HUES48 (cell line): Measurements from ENCODE around the gene SCGB1C2.

Experiments
- H3K27ac ChIP-seq: one replicate; pipeline ENCODE4 v1.7.0; 2013; ENCODE audit warnings: low read depth, low read length, inconsistent platforms
- H3K27me3 ChIP-seq: 2 replicates; pipeline ENCODE4 v1.6.1; 2013; ENCODE audit warnings: mild to moderate bottlenecking, low read length; ENCODE audit not compliant: control insufficient read depth, insufficient read depth
- H3K36me3 ChIP-seq: 2 replicates; pipeline ENCODE4 v1.6.1; 2013; ENCODE audit warnings: low read length; ENCODE audit not compliant: control insufficient read depth, insufficient read depth
- H3K4me1 ChIP-seq: 2 replicates; pipeline ENCODE4 v1.6.1; 2013; ENCODE audit warnings: mild to moderate bottlenecking, low read length; ENCODE audit not compliant: control insufficient read depth, insufficient read depth
- H3K4me3 ChIP-seq: 2 replicates; pipeline ENCODE4 v1.5.1; 2013; ENCODE audit warnings: mild to moderate bottlenecking, low read depth, low read length
- H3K9ac ChIP-seq: 2 replicates; pipeline ENCODE4 v1.6.1; 2013; ENCODE audit warnings: mild to moderate bottlenecking, low read depth, low read length, moderate library complexity
- H3K9me3 ChIP-seq: 2 replicates; pipeline ENCODE4 v1.6.1; 2013; ENCODE audit warnings: low read length; ENCODE audit not compliant: control insufficient read depth, insufficient read depth

SCGB1C2 gene

GRCh38 chr17:149897-150584 lies 12.7 kb downstream of the SCGB1C2 start:
- Histone ChIP-seq H3K4me1 (no peaks in the 10 kb centered on the region), H3K27me3 (no peaks in the 10 kb centered on the region), H3K9ac (no peak overlapping the region), H3K9me3 (no peaks in the 10 kb centered on the region), H3K4me3 (no peak overlapping the region), H3K27ac (no peak overlapping the region), H3K36me3 (no peaks in the 10 kb centered on the region)

- no peaks in the 10 kb centered on the region for H3K4me1 ChIP-seq
- H3K4me3 ChIP-seq, result no peak overlapping the region
- no peak overlapping the region for H3K9ac ChIP-seq
- no peaks in the 10 kb centered on the region for H3K36me3 ChIP-seq
- H3K27ac ChIP-seq, result no peak overlapping the region
- H3K27me3 ChIP-seq, result no peaks in the 10 kb centered on the region
- H3K9me3 ChIP-seq, result no peaks in the 10 kb centered on the region
These were observed 13.6 kb downstream of the SCGB1C2 start for GRCh38 chr17:151004-151403.

GRCh38 chr17:151886-152859 lies 14.8 kb downstream of the SCGB1C2 start:
- Histone ChIP-seq H3K4me3 (no peak overlapping the region), H3K4me1 (no peaks in the 10 kb centered on the region), H3K27me3 (no peaks in the 10 kb centered on the region), H3K9me3 (no peaks in the 10 kb centered on the region), H3K9ac (no peak overlapping the region), H3K27ac (no peak overlapping the region), H3K36me3 (no peaks in the 10 kb centered on the region)

GRCh38 chr17:152860-153420 lies 15.6 kb downstream of the SCGB1C2 start:
- Histone ChIP-seq H3K27ac (no peak overlapping the region), H3K4me1 (no peaks in the 10 kb centered on the region), H3K9me3 (no peaks in the 10 kb centered on the region), H3K9ac (no peak overlapping the region), H3K27me3 (no peaks in the 10 kb centered on the region), H3K4me3 (no peak overlapping the region), H3K36me3 (no peaks in the 10 kb centered on the region)

GRCh38 chr17:153851-154250 lies 16.5 kb downstream of the SCGB1C2 start:
- Histone ChIP-seq H3K27me3 (no peaks in the 10 kb centered on the region), H3K4me1 (no peaks in the 10 kb centered on the region), H3K36me3 (no peaks in the 10 kb centered on the region), H3K27ac (no peak overlapping the region), H3K9me3 (no peaks in the 10 kb centered on the region), H3K9ac (no peak overlapping the region), H3K4me3 (no peak overlapping the region)

- Histone ChIP-seq H3K4me1 (no peaks in the 10 kb centered on the region), H3K27ac (no peak overlapping the region), H3K27me3 (no peaks in the 10 kb centered on the region), H3K9me3 (no peaks in the 10 kb centered on the region), H3K36me3 (no peaks in the 10 kb centered on the region), H3K4me3 (no peak overlapping the region), H3K9ac (no peak overlapping the region)
These were observed 18.2 kb downstream of the SCGB1C2 start for GRCh38 chr17:155576-155975.

- Histone ChIP-seq H3K27ac (no peak overlapping the region), H3K27me3 (no peaks in the 10 kb centered on the region), H3K4me1 (no peaks in the 10 kb centered on the region)
These were observed 18.8 kb downstream of the SCGB1C2 start for GRCh38 chr17:156094-156621.

GRCh38 chr17:156946-157345 lies 19.6 kb downstream of the SCGB1C2 start:
- Histone ChIP-seq H3K27ac (no peak overlapping the region), H3K4me1 (no peaks in the 10 kb centered on the region), H3K36me3 (no peaks in the 10 kb centered on the region), H3K9me3 (no peaks in the 10 kb centered on the region), H3K27me3 (no peaks in the 10 kb centered on the region), H3K9ac (no peak overlapping the region), H3K4me3 (no peak overlapping the region)

More at GRCh38 chr17:156094-156621, 18.8 kb downstream of the SCGB1C2 start:
- no peak overlapping the region for H3K4me3 ChIP-seq
- H3K9me3 ChIP-seq, result no peaks in the 10 kb centered on the region
- no peaks in the 10 kb centered on the region for H3K36me3 ChIP-seq
- no peak overlapping the region for H3K9ac ChIP-seq

GRCh38 chr17:157901-158300 lies 20.5 kb downstream of the SCGB1C2 start:
- Histone ChIP-seq H3K36me3 (no peaks in the 10 kb centered on the region), H3K9me3 (no peaks in the 10 kb centered on the region), H3K4me1 (no peaks in the 10 kb centered on the region), H3K27ac (no peak overlapping the region), H3K9ac (no peak overlapping the region), H3K27me3 (no peaks in the 10 kb centered on the region), H3K4me3 (no peak overlapping the region)

- no peak overlapping the region for H3K4me3 ChIP-seq
These were observed 21.0 kb downstream of the SCGB1C2 start for GRCh38 chr17:158379-158778.

GRCh38 chr17:159609-160008 lies 22.2 kb downstream of the SCGB1C2 start:
- Histone ChIP-seq H3K27ac (no peak overlapping the region), H3K36me3 (no peaks in the 10 kb centered on the region), H3K9me3 (no peaks in the 10 kb centered on the region), H3K9ac (no peak overlapping the region), H3K27me3 (no peaks in the 10 kb centered on the region), H3K4me1 (no peaks in the 10 kb centered on the region), H3K4me3 (no peak overlapping the region)

More at GRCh38 chr17:158379-158778, 21.0 kb downstream of the SCGB1C2 start:
- H3K36me3 ChIP-seq, result no peaks in the 10 kb centered on the region
- H3K4me1 ChIP-seq, result no peaks in the 10 kb centered on the region
- H3K27me3 ChIP-seq, result no peaks in the 10 kb centered on the region
- H3K9me3 ChIP-seq, result no peaks in the 10 kb centered on the region
- H3K9ac ChIP-seq, result no peak overlapping the region
- no peak overlapping the region for H3K27ac ChIP-seq
